GM12878 (cell line): ENCODE data around the gene LENG1. TPM values are rescaled to one million over a fixed set of nuclear protein-coding genes. Genes with fewer than 3 reads are reported as not detected.

Experiments used
- ATAC-seq: fragments of 200-7000 bp; cut with Tn5 transposase; 3 replicates; pipeline ENCODE4 v1.9.1; 2020; ENCODE audit warnings: mild to moderate bottlenecking, moderate library complexity
- BruUV-seq: library from RNA; stranded (reverse); fragments of 400-500 nt; replicated peaks from 2 replicates; lab custom pipeline; 2021; lab: Mats Ljungman, UMichigan
- CTCF ChIA-PET: fragments of 300-600 bp; sonication (Branson Sonifier 250); formaldehyde crosslinking; extraction: SDS; loops from one replicate; lab custom pipeline; 2021; ENCODE audit warnings: inconsistent platforms; lab: Yijun Ruan, JAX
- POLR2A ChIA-PET: fragments of 350-600 bp; formaldehyde crosslinking; extraction: SDS; loops from one replicate; lab custom pipeline; 2021; ENCODE audit warnings: inconsistent platforms; lab: Charles Lee
- RAD21 ChIA-PET: fragments of 300-600 bp; sonication (Branson Sonifier 250); formaldehyde crosslinking; loops from one replicate; lab custom pipeline; 2023; ENCODE audit warnings: antibody characterized with exemption; ENCODE audit not compliant: unreplicated experiment; lab: Charles Lee
- SMC1A ChIA-PET: fragments of 300-600 bp; sonication (Branson Sonifier 250); formaldehyde crosslinking; loops from one replicate; lab custom pipeline; 2023; ENCODE audit not compliant: unreplicated experiment, uncharacterized antibody; lab: Charles Lee
- DNase-seq: peaks from one replicate; pipeline ENCODE4 v3.0.0-alpha.2; 2011; ENCODE audit warnings: low read depth, low spot score
- FAIRE-seq: peaks from 3 replicates; lab custom pipeline; 2011; peaks lifted over from hg19 to GRCh38; lab: Jason Lieb, UNC
- H2AFZ ChIP-seq: 2 replicates; pipeline ENCODE4 v1.6.0; 2011; ENCODE audit warnings: low read depth, low read length, control low read depth; ENCODE audit not compliant: control insufficient read depth
- H3K27ac ChIP-seq: 2 replicates; pipeline ENCODE4 v1.5.1; 2011; ENCODE audit warnings: control low read depth; ENCODE audit not compliant: control insufficient read depth, insufficient read depth
- H3K27me3 ChIP-seq, 2 experiments: replicated peaks in 1 of 2; 2 replicates each; pipeline versions ENCODE4 v1.6.0 to v1.6.1; 2011; ENCODE audit warnings: low read length in 1 of 2; ENCODE audit not compliant: control insufficient read depth in 2 of 2, insufficient read depth in 2 of 2
- H3K36me3 ChIP-seq, 2 experiments: 2 replicates each; pipeline ENCODE4 v1.5.1; 2011; ENCODE audit warnings: low read length in 1 of 2; ENCODE audit not compliant: control insufficient read depth in 2 of 2, insufficient read depth in 2 of 2
- H3K4me1 ChIP-seq: 2 replicates; pipeline ENCODE4 v1.6.1; 2011; ENCODE audit warnings: mild to moderate bottlenecking, low read length, moderate library complexity, mixed read lengths; ENCODE audit not compliant: control insufficient read depth, insufficient read depth
- H3K4me2 ChIP-seq: 2 replicates; pipeline ENCODE4 v1.6.0; 2011; ENCODE audit warnings: control low read depth; ENCODE audit not compliant: control insufficient read depth, insufficient read depth
- H3K4me3 ChIP-seq: fragments of 200-600 bp; sonication (generic); 2 replicates; pipeline ENCODE4 v1.5.1; 2016
- H3K79me2 ChIP-seq: 2 replicates; pipeline ENCODE4 v1.6.0; 2011; ENCODE audit warnings: low read length; ENCODE audit not compliant: control insufficient read depth, insufficient read depth
- H3K9ac ChIP-seq: 2 replicates; pipeline ENCODE4 v1.8.0; 2011; ENCODE audit warnings: low read length, control low read depth, mixed read lengths; ENCODE audit not compliant: control insufficient read depth, insufficient read depth
- H3K9me3 ChIP-seq: replicated peaks from 3 replicates; pipeline ENCODE4 v1.5.1; 2011; ENCODE audit warnings: mild to moderate bottlenecking, low read length; ENCODE audit not compliant: control insufficient read depth, insufficient read depth
- H4K20me1 ChIP-seq: 2 replicates; pipeline ENCODE4 v1.6.0; 2011; ENCODE audit not compliant: control insufficient read depth, insufficient read depth
- BCL11A ChIP-seq: IDR thresholded peaks from 2 replicates; pipeline ENCODE4 v1.6.1; 2011; ENCODE audit warnings: low read depth, low read length
- BMI1 ChIP-seq: fragments of 450-650 bp; IDR thresholded peaks from 2 replicates; pipeline ENCODE4 v1.6.1; 2016; ENCODE audit warnings: mild to moderate bottlenecking, moderate library complexity, borderline replicate concordance
- CBFB ChIP-seq: IDR thresholded peaks from 2 replicates; pipeline ENCODE4 v1.6.1; 2016; ENCODE audit warnings: antibody characterized with exemption, low read depth
- CEBPB ChIP-seq, 2 experiments: fragments of 150-350 bp in 1 of 2; IDR thresholded peaks; 2 replicates each; pipeline ENCODE4 v1.6.1; 2012 to 2014; ENCODE audit warnings: low read depth in 2 of 2, low read length in 2 of 2, borderline replicate concordance in 1 of 2, inconsistent platforms in 1 of 2
- EED ChIP-seq: sonication (generic); IDR thresholded peaks from 2 replicates; pipeline ENCODE4 v1.6.1; 2016; ENCODE audit warnings: antibody characterized with exemption, low read depth
- ETV6 ChIP-seq, 2 experiments: fragments of 450-650 bp in 1 of 2; IDR thresholded peaks in 1 of 2; conservative IDR thresholded peaks in 1 of 2; 2 replicates each; pipeline ENCODE4 v1.6.1; 2014; ENCODE audit warnings: antibody characterized with exemption in 1 of 2, borderline replicate concordance in 1 of 2, low read depth in 1 of 2, mild to moderate bottlenecking in 1 of 2, moderate library complexity in 1 of 2
- HCFC1 ChIP-seq: fragments of 150-350 bp; IDR thresholded peaks from 2 replicates; pipeline ENCODE4 v1.6.1; 2014; ENCODE audit warnings: low read length
- KLF5 ChIP-seq: fragments of 450-650 bp; IDR thresholded peaks from 2 replicates; pipeline ENCODE4 v1.6.1; 2014; ENCODE audit warnings: mild to moderate bottlenecking; ENCODE audit not compliant: partially characterized antibody
- MYB ChIP-seq: fragments of 150-350 bp; IDR thresholded peaks from 2 replicates; pipeline ENCODE4 v1.6.1; 2014; ENCODE audit warnings: mild to moderate bottlenecking, low read depth, low read length, borderline replicate concordance
- YBX1 ChIP-seq: fragments of 450-650 bp; IDR thresholded peaks from 2 replicates; pipeline ENCODE4 v1.6.1; 2016; ENCODE audit warnings: antibody characterized with exemption
- ZBTB33 ChIP-seq: fragments of 450-650 bp; IDR thresholded peaks from 2 replicates; pipeline ENCODE4 v1.6.1; 2017; ENCODE audit warnings: mild to moderate bottlenecking
- ZNF592 ChIP-seq: fragments of 450-650 bp; IDR thresholded peaks from 2 replicates; pipeline ENCODE4 v1.6.1; 2017; ENCODE audit warnings: mild to moderate bottlenecking, moderate library complexity
- WGBS: methylation state at CpG from one replicate; pipeline ENCODE4 v1.1.6; 2016; ENCODE audit warnings: low lambda C conversion rate; ENCODE audit not compliant: insufficient replicate concordance, insufficient coverage; ENCODE audit errors: missing lambda C conversion rate; 5-methylcytosine and 5-hydroxymethylcytosine counted together
- in situ Hi-C: fragments of 300-500 bp; cut with MboI; formaldehyde crosslinking; loops from 9 replicates; pipeline ENCODE4 v1.14.3; 2018; ENCODE audit warnings: mixed read lengths
- intact Hi-C: fragments of 100-400 bp; cut with micrococcal nuclease; formaldehyde crosslinking; loops from one replicate; pipeline ENCODE4 v1.14.2; 2022; ENCODE audit not compliant: unreplicated experiment
- polyA plus RNA-seq, 11 experiments: library from polyadenylated mRNA; depleted of rRNA in 4 of 11; unstranded in 6 of 11; stranded (reverse) in 5 of 11; fragments of >200 nt; fragmentation: Nextera tagmentation in 4 of 11; fragmentation: Illumina TruSeq in 1 of 11; extraction: Ambion mirVana in 4 of 11; extraction: Trizol in 1 of 11; gene quantifications; 1 replicate in 1 of 11; 2 replicates in 10 of 11; pipeline versions ENCODE4 v1.2.1 to v1.2.3, GENCODE V29; 2011 to 2016; ENCODE audit warnings: inconsistent platforms in 2 of 11, missing spikeins in 2 of 11, low read depth in 1 of 11
- total RNA-seq, 4 experiments: library from RNA; depleted of rRNA in 3 of 4; stranded (reverse); fragments of >200 nt in 3 of 4; fragmentation: Illumina TruSeq in 1 of 4; extraction: Trizol in 1 of 4; gene quantifications; 2 replicates each; pipeline versions ENCODE4 v1.2.1 to v1.2.3, GENCODE V29; 2013 to 2021
- TF ChIP-seq, protein P1 (sequence below): IDR thresholded peaks from 2 replicates; pipeline ENCODE4 v1.6.1; 2011; ENCODE audit warnings: borderline replicate concordance, low read depth, mild to moderate bottlenecking, moderate library complexity, mixed read lengths, low read length; ENCODE audit not compliant: insufficient read depth; ENCODE audit errors: extremely low read length
- TF ChIP-seq, protein P2 (sequence below): IDR thresholded peaks from 2 replicates; pipeline ENCODE4 v1.6.1; 2012; ENCODE audit warnings: low read depth, low read length, improper control_type of control experiment
- TF ChIP-seq, protein P3 (sequence below): fragments of 450-650 bp; IDR thresholded peaks from 2 replicates; pipeline ENCODE4 v1.6.1; 2016; ENCODE audit warnings: mild to moderate bottlenecking

LENG1 gene
- total and polyA plus RNA-seq, 10 of the 15 experiments (the other 5 are each of a cell fraction or from before 2014, with no cell fraction given) = 0.21 to 10.8 (median 5.8) TPM

GRCh38 chr19:54162884-54163283, 3.4 kb upstream of the LENG1 start:
- peak overlapping the region; percentile 32; the same call in 1 of the 2 replicates for H3K4me3 ChIP-seq
- peaks cover 4% of the 10 kb centered on the region; the same call in 1 of the 2 replicates for H3K4me1 ChIP-seq
- no peak overlapping the region for H3K9ac ChIP-seq
- ChIA-PET POLR2A (no interaction called here), CTCF (no interaction called here), RAD21 (no interaction called here), SMC1A (interaction anchor here (1.5 kb wide), 1 partner anchor 27 kb away, joined by 4 read pairs; the partner anchor contains the start of gene MBOAT7)
- WGBS = 91% methylated on average over 14 of the region's 14 CpGs
- H3K4me2 ChIP-seq = peak overlapping the region; percentile 20; the same call in 1 of the 2 replicates
- BruUV-seq = no TSS peak
- H4K20me1 ChIP-seq = no peaks in the 10 kb centered on the region
- H3K36me3 ChIP-seq = no peaks in the 10 kb centered on the region
- in situ Hi-C loops = no loop called here
- DNase-seq = no peak
- no peak overlapping the region for H3K27ac ChIP-seq
- no peak overlapping the region for H2AFZ ChIP-seq
- ATAC-seq = no peak
- FAIRE-seq = no peak
- H3K9me3 ChIP-seq = no peaks in the 10 kb centered on the region; the same call in 2 of the 3 replicates
- no peaks in the 10 kb centered on the region for H3K27me3 ChIP-seq
- intact Hi-C loops = no loop called here
- peaks cover 8% of the 10 kb centered on the region for H3K79me2 ChIP-seq
- TF ChIP-seq CEBPB (IDR thresholded peaks at IDR 0.05; ENCODE audit: borderline replicate concordance in 1 of 2, low read depth in 2 of 2, low read length in 2 of 2) (no peak), BMI1 (no peak), CBFB (no peak), ZBTB33 (no peak), MYB (no peak), HCFC1 (no peak), YBX1 (no peak), ETV6 (conservative IDR thresholded peaks at IDR 0.05 in 1 of 2, IDR thresholded peaks at IDR 0.05 in 1 of 2; ENCODE audit: borderline replicate concordance in 1 of 2, low read depth in 1 of 2) (no peak), KLF5 (no peak), BCL11A (no peak), ZNF592 (no peak), EED (no peak)
- TF ChIP-seq, protein P1, sequence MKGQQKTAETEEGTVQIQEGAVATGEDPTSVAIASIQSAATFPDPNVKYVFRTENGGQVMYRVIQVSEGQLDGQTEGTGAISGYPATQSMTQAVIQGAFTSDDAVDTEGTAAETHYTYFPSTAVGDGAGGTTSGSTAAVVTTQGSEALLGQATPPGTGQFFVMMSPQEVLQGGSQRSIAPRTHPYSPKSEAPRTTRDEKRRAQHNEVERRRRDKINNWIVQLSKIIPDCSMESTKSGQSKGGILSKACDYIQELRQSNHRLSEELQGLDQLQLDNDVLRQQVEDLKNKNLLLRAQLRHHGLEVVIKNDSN = no peak
- TF ChIP-seq, protein P2, sequence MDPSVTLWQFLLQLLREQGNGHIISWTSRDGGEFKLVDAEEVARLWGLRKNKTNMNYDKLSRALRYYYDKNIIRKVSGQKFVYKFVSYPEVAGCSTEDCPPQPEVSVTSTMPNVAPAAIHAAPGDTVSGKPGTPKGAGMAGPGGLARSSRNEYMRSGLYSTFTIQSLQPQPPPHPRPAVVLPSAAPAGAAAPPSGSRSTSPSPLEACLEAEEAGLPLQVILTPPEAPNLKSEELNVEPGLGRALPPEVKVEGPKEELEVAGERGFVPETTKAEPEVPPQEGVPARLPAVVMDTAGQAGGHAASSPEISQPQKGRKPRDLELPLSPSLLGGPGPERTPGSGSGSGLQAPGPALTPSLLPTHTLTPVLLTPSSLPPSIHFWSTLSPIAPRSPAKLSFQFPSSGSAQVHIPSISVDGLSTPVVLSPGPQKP = no peak
- TF ChIP-seq, protein P3, sequence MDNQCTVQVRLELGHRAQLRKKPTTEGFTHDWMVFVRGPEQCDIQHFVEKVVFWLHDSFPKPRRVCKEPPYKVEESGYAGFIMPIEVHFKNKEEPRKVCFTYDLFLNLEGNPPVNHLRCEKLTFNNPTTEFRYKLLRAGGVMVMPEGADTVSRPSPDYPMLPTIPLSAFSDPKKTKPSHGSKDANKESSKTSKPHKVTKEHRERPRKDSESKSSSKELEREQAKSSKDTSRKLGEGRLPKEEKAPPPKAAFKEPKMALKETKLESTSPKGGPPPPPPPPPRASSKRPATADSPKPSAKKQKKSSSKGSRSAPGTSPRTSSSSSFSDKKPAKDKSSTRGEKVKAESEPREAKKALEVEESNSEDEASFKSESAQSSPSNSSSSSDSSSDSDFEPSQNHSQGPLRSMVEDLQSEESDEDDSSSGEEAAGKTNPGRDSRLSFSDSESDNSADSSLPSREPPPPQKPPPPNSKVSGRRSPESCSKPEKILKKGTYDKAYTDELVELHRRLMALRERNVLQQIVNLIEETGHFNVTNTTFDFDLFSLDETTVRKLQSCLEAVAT = no peak
